ENCODE results near the gene CHST10.
"Not testable (repeated sequence)": the region's sequence is repeated elsewhere in the genome, so short reads cannot be mapped to it uniquely, and the experiment has no call there.

Gene CHST10

DNA sequence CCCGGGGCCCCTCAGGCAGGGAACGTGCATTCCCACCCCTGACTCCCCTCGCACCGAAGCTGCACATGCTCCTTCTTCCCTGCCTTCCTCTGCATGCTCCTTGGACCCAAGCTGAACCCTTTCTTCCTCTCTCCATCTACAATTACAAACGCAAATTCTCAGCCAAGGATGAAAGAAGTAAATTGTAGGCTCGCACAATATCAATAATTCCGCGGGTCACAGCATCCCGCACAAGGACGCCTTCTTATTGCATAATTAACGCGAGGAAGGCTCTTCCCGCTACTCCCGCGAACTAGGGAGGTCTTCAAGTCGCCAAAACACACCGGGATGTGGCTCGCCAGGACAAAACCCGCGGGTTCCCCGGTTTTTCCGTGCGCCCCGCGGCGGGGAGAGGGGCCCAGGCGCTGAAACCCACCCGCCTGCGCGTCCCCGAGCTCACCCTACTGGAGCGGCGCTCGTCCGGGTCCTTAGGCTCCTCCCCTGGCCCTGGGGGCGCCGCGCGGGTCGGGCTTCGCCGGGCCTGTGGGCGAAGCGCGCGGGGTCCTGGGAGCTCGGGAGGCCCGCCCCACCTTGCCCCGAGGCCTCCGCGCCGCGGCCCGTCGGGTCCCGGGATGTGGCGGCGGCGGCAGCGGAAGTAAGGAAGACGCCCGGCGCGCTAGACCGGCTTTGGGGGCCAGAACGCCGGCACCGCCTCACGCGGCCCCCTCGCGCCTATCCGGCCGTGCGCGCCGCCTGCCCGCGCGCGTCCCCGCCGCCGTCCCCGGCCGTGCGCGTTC lies at the start of gene CHST10:
Gene CHST10, minus strand, starts transcription at position 734 of the 776 bp plus-strand sequence. CDS start 10,993 bp downstream, outside the sequence.
- DNase-seq (ENCODE audit: low read depth in 1 of 2, low spot score in 1 of 2): peak; percentile 15 to 53

- DNase-seq (ENCODE audit: low read depth in 1 of 2, low spot score in 1 of 2): no peak
Measured at GRCh38 chr2:100460904-100461530, 43.5 kb upstream of the CHST10 start.

DNA sequence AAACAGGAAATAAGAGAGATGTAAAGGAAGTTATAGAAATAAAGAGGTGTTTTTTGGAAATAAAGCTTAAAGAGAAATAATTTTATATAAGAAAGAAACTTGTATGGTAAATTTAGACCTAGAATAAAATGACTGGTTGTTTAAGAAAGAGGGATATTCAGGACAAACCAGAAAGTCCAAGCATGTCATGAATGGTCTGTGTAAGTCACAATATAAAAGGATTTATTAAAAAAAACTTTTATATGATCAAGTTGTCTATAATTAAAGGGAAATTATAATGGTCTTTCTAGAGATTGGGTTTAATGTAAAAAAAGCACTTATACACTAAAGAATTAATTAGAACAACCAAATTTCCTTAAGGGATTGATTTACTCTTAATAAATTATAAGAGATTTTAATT lies 38.9 kb upstream of the CHST10 start:
- not testable (repeated sequence) for DNase-seq (ENCODE audit: low read depth in 1 of 2, low spot score in 1 of 2)

DNA sequence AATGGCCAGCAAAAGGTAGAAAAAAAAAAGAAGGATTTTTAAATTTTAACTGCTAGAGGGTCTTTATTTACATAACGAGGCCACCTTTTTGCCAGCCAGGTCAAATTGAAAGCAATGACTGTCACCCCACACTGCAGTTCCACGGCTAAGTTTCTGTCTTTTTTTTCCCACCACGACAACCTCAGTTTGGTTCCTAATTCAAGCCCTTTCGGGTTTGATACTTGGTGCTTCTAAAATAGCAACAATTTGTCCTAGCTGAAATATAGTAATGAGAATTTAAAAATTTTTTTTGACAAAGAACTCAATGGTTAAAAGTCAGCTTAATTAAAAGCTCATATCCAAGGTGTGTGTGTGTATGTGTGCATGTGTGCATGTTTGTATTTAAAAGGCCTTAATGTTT lies 36.4 kb upstream of the CHST10 start:
- no peak for DNase-seq (ENCODE audit: low read depth in 1 of 2, low spot score in 1 of 2)

GRCh38 chr2:100451734-100452133 lies 34.3 kb upstream of the CHST10 start:
- no peak for DNase-seq (ENCODE audit: low read depth in 1 of 2, low spot score in 1 of 2)

- no peak for DNase-seq (ENCODE audit: low read depth in 1 of 2, low spot score in 1 of 2)
Measured at GRCh38 chr2:100451092-100451491, 33.6 kb upstream of the CHST10 start.

DNA sequence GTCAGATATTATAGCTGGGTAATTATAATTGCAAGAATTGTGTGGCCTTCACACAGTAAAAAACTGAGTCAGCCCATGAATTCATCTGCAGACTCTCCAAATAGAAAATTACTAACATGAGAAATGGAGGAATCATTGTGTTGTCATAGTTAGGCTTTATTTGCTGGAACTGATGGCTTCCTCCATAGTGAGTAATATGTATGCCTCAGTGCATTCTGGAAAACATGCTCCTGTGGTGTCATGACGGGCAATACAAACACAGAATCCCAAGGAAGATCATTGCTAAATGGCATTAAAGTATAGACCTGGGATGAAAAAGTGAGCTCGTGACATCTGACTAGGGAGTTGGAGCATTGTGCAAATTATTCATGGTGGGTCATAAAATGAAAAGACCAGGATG lies 29.2 kb upstream of the CHST10 start:
- DNase-seq (ENCODE audit: low read depth in 1 of 2, low spot score in 1 of 2): no peak

GRCh38 chr2:100437751-100438150 lies 20.3 kb upstream of the CHST10 start:
- no peak for DNase-seq (ENCODE audit: low read depth in 1 of 2, low spot score in 1 of 2)

- no peak for DNase-seq (ENCODE audit: low read depth in 1 of 2, low spot score in 1 of 2)
Measured at GRCh38 chr2:100429726-100430125, 12.3 kb upstream of the CHST10 start.

GRCh38 chr2:100427627-100428258 lies 10.3 kb upstream of the CHST10 start:
- DNase-seq (ENCODE audit: low read depth in 1 of 2, low spot score in 1 of 2): peak; percentile 32 to 46

- DNase-seq (ENCODE audit: low read depth in 1 of 2, low spot score in 1 of 2): no peak
Measured at GRCh38 chr2:100427111-100427510, 9.6 kb upstream of the CHST10 start.

GRCh38 chr2:100426384-100426720 lies 8.9 kb upstream of the CHST10 start:
- DNase-seq (ENCODE audit: low read depth in 1 of 2, low spot score in 1 of 2): no peak

DNA sequence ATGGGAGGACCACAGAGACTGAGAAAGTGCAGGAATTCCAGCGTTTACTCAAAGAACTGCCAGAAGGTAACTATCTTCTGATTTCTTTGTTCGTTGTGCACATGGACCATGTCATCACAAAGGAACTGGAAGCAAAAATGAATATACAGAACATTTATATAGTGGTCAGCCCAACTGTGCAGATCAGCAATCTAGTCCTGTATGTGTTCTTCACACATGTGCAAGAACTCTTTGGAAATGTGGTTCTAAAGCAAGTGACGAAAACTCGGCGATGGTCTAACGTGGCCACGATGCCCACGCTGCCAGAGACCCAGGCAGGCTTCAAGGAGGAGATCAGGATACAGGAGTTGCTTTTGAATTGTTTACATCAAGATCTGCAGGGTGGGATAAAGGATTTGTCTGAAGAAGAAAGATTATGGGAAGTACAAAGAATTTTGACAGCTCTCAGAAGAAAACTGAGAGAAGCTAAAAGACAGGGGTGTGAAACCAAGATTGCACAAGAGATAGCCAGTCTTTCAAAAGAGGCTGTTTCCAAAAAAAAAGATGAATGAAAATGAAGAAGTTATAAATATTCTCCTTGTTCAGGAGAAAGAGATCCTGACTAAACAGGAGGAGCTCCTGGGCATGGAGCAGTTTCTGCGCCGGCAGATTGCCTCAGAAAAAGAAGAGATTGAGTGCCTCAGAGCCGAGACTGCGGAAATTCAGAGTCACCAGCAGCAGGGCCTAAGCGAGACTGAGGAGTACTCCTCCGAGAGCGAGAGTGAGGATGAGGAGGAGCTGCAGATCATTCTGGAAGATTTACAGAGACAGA lies 8.3 kb upstream of the CHST10 start:
- no peak for DNase-seq (ENCODE audit: low read depth in 1 of 2, low spot score in 1 of 2)

DNA sequence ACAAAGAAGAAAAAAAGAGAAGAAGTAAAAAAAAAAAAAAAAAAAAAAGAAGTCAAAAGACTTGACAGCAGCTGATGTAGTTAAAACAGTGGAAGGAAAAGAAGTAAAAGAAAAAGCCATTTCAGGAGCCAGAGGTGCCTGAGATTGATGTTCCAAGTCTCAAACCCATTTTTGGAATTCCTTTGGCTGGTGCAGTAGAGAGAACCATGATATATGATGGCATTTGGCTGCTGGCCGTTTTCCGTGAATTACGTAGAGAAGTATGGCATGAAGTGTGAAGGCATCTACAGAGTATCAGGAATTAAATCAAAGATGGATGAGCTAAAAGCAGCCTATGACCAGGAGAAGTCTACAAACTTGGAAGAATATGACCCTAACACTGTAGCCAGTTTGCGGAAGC lies 7.6 kb upstream of the CHST10 start:
- no peak for DNase-seq (ENCODE audit: low read depth in 1 of 2, low spot score in 1 of 2)

GRCh38 chr2:100424277-100424875 lies 6.9 kb upstream of the CHST10 start:
- no peak for DNase-seq (ENCODE audit: low read depth in 1 of 2, low spot score in 1 of 2)

- DNase-seq (ENCODE audit: low read depth in 1 of 2, low spot score in 1 of 2): no peak
Measured at GRCh38 chr2:100423631-100424030, 6.2 kb upstream of the CHST10 start.

DNA sequence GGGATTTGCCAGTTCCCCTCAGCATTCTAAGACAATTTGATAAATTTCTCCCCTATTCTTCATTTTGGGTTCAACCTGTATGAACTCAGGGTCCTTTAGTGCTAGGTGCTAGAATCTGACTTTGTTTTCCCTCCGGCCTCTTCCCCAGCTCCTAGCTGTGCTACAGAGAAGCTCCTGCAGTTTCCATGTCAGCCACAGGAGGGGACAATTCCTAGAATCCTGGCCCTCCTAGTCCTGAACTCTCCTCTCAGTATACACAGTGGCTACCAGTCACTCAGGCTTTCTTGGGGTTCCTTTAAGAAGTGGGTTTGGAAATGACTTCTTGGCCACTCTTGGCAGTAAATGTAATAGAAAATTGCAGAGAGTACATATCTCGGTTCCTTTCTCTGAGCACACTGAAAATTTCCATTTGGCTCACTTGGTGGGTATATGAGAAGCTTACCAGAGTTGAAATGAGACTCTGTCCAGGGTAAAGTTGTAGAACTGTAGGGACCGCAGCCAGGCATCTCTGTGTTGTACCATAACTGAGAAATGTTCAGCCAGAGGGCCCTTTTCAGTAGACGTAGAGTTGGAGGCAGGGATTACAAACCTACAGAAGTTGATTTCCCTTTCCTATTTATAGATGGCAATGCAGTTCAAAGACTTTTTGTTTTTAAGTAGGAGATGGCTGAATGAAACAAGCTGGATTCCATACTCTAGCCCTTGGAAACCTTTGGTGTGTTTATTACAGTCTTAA lies 5.0 kb upstream of the CHST10 start:
- DNase-seq (ENCODE audit: low read depth in 1 of 2, low spot score in 1 of 2): no peak

DNA sequence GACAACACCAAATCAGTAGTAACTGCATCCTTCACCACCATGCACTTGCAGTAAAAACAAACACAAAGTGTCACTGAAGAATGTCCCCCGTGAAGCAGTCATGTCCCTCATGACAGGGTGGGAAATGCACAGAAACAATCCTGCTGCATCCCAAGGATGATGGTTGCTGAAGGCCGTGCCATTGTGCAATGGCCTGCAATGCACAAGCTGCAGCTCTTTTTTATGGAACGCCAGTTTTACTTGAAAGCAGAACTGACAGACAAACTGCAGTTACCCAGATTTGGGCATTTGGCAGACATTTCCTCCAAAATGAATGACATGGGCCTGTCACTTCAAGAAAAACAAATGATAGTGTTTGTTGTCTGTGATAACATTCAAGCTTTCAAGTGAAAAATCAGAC lies 2.4 kb upstream of the CHST10 start:
- DNase-seq (ENCODE audit: low read depth in 1 of 2, low spot score in 1 of 2): no peak

DNA sequence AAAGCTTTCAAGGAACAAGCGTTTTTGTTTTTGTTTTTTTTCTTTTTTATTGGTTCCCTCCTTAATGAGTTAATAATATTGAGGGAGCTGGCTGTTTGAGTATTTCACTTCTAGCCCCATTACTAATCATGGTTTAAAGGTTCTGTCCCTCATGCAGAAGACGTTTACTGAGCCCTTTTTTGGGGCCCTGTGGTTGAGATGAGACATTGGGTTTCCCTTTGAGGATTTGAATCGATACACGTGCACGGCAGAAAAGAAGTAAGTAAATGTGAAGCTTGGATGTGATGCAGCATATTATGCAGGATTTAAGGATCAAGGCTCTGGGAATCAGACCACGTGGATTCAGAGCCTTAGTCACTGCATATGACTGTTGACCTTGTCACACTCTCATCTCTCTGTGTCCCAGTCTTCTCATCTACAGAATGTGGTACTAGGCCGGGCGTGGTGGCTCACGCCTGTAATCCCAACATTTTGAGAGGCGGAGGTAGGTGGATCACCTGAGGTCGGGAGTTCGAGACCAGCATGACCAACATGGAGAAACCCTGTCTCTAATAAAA lies 1.0 kb upstream of the CHST10 start:
- DNase-seq (ENCODE audit: low read depth in 1 of 2, low spot score in 1 of 2): no peak

GRCh38 chr2:100417711-100418124 lies 250 bp upstream of the CHST10 start:
- no peak for DNase-seq (ENCODE audit: low read depth in 1 of 2, low spot score in 1 of 2)
